T47D (cell line): ENCODE measurements around the gene CREG2.

Source experiments
- DNase-seq, 2 experiments: peaks; one replicate each; pipeline versions ENCODE4 v3.0.0 to v3.0.0-alpha.2; 2011 to 2012; ENCODE audit warnings: low read depth in 1 of 2, low spot score in 1 of 2
- JUND ChIP-seq: IDR thresholded peaks from 2 replicates; pipeline ENCODE4 v1.6.1; 2012; ENCODE audit warnings: low read depth
- in situ Hi-C: cut with HindIII; loops from 2 replicates; pipeline ENCODE4 v1.10.0; 2016; ENCODE audit warnings: low sequenced_read_pairs, low pct_unique_long_range_greater_than_20kb

The CREG2 gene

GRCh38 chr2:101311696-101312017 is 75.6 kb downstream of the CREG2 start:
- in situ Hi-C loops = no loop called here
- DNase-seq = no peak
- TF ChIP-seq JUND = no peak

- DNase-seq = no peak
- in situ Hi-C loops = no loop called here
- no peak for TF ChIP-seq JUND
These were observed 76.2 kb downstream of the CREG2 start for GRCh38 chr2:101310834-101311695.

GRCh38 chr2:101310090-101310833 is 77.0 kb downstream of the CREG2 start:
- no peak for DNase-seq
- in situ Hi-C loops = no loop called here
- no peak for TF ChIP-seq JUND

GRCh38 chr2:101308432-101309210 is 78.7 kb downstream of the CREG2 start, which contains the start of gene RNF149:
RNF149 (minus strand) TSS chr2:101308701; CDS start chr2:101308588, 113 bp downstream.
- no peak for TF ChIP-seq JUND
- DNase-seq = peak; percentile 89 to 94
- in situ Hi-C loops = no loop called here

GRCh38 chr2:101307950-101308431 is 79.3 kb downstream of the CREG2 start:
- DNase-seq = peak in 1 of 2 experiments; percentile 9
- in situ Hi-C loops = no loop called here
- TF ChIP-seq JUND = no peak

- no peak for DNase-seq
- in situ Hi-C loops = no loop called here
- no peak for TF ChIP-seq JUND
These were observed 79.8 kb downstream of the CREG2 start for GRCh38 chr2:101307503-101307902.

GRCh38 chr2:101306410-101306809 is 80.9 kb downstream of the CREG2 start:
- no peak for TF ChIP-seq JUND
- in situ Hi-C loops = no loop called here
- DNase-seq = no peak

GRCh38 chr2:101305492-101306078 is 81.7 kb downstream of the CREG2 start:
- in situ Hi-C loops = no loop called here
- no peak for TF ChIP-seq JUND
- no peak for DNase-seq

- no peak for DNase-seq
- in situ Hi-C loops = no loop called here
- no peak for TF ChIP-seq JUND
These were observed 82.3 kb downstream of the CREG2 start for GRCh38 chr2:101305035-101305434.

GRCh38 chr2:101303688-101304087 is 83.6 kb downstream of the CREG2 start:
- in situ Hi-C loops = no loop called here
- no peak for TF ChIP-seq JUND
- DNase-seq = no peak

GRCh38 chr2:101302016-101302415 is 85.3 kb downstream of the CREG2 start:
- in situ Hi-C loops = no loop called here
- no peak for TF ChIP-seq JUND
- peak in 1 of 2 experiments; percentile 55 for DNase-seq

GRCh38 chr2:101300836-101301235 is 86.5 kb downstream of the CREG2 start:
- no peak for TF ChIP-seq JUND
- no peak for DNase-seq
- in situ Hi-C loops = no loop called here
